Activated CD4-positive, alpha-beta T cell treated with anti-CD3 and anti-CD28 coated beads, Interleukin-2, amount 10 ng/mL, durations not matched to agents 24 days and 14 days (primary cell): ENCODE results near the gene BATF3. TPM values are rescaled to one million over a fixed set of nuclear protein-coding genes. Genes with fewer than 3 reads are reported as not detected.
"Not testable (repeated sequence)": the region's sequence is repeated elsewhere in the genome, so short reads cannot be mapped to it uniquely, and the experiment has no call there.

Experiments used
- DNase-seq: peaks from one replicate; pipeline ENCODE4 v3.0.0; 2022
- H3K27ac Mint-ChIP-seq: one replicate; pipeline ENCODE4 v1.8.0; 2022; ENCODE audit warnings: mild to moderate bottlenecking, mixed read lengths
- H3K27me3 Mint-ChIP-seq: one replicate; pipeline ENCODE4 v1.8.0; 2022; ENCODE audit warnings: mixed read lengths
- H3K36me3 Mint-ChIP-seq: one replicate; pipeline ENCODE4 v1.8.0; 2022; ENCODE audit warnings: low read depth, mild to moderate bottlenecking, mixed read lengths
- H3K4me1 Mint-ChIP-seq: one replicate; pipeline ENCODE4 v1.8.0; 2021; ENCODE audit warnings: mixed read lengths
- H3K4me3 Mint-ChIP-seq: one replicate; pipeline ENCODE4 v1.8.0; 2022; ENCODE audit warnings: mild to moderate bottlenecking, moderate library complexity, mixed read lengths
- H3K9me3 Mint-ChIP-seq: one replicate; pipeline ENCODE4 v1.8.0; 2021; ENCODE audit warnings: mixed read lengths
- intact Hi-C: fragments of 100-400 bp; cut with micrococcal nuclease; formaldehyde crosslinking; loops from one replicate; pipeline ENCODE4 v1.15.1; 2023
- total RNA-seq: library from RNA; stranded (reverse); gene quantifications from 2 replicates; pipeline ENCODE4 v1.2.3, GENCODE V29; 2022

The BATF3 gene
- 100.0 and 100 TPM in 2 replicates for total RNA-seq

- intact Hi-C loops = loop anchor here (1.0 to 5.0 kb wide), 7 partner anchors 21 to 223 kb away; partner anchors contain the start of gene ATF3
- Mint-ChIP-seq H3K27ac (peak within 1 kb of the TSS; percentile 87), H3K27me3 (peaks cover 15% of the 10 kb centered on the region), H3K4me1 (peaks cover 53% of the 10 kb centered on the region), H3K4me3 (peak within 1 kb of the TSS; percentile 86), H3K36me3 (peaks cover 26% of the 10 kb centered on the region), H3K9me3 (no peaks in the 10 kb centered on the region)
- peak; percentile 85 for DNase-seq
Measured at GRCh38 chr1:212699625-212700222, at the start of gene BATF3. Gene BATF3 (minus strand): TSS chr1:212699840. CDS start chr1:212699762, 78 bp downstream.

- no peak overlapping the region for H3K4me3 Mint-ChIP-seq
- peaks cover 27% of the 10 kb centered on the region for H3K4me1 Mint-ChIP-seq
- H3K27ac Mint-ChIP-seq = no peak overlapping the region
Measured at GRCh38 chr1:212746546-212746945, 46.9 kb upstream of the BATF3 start.

GRCh38 chr1:212745303-212745702 lies 45.7 kb upstream of the BATF3 start:
- Mint-ChIP-seq H3K27me3 (no peaks in the 10 kb centered on the region), H3K4me1 (peaks cover 25% of the 10 kb centered on the region), H3K36me3 (peaks cover 36% of the 10 kb centered on the region), H3K9me3 (peaks cover 9% of the 10 kb centered on the region), H3K27ac (no peak overlapping the region), H3K4me3 (no peak overlapping the region)
- DNase-seq = no peak
- intact Hi-C loops = no loop called here

More at GRCh38 chr1:212746546-212746945, 46.9 kb upstream of the BATF3 start:
- Mint-ChIP-seq H3K9me3 (peaks cover 3% of the 10 kb centered on the region), H3K36me3 (peaks cover 30% of the 10 kb centered on the region), H3K27me3 (no peaks in the 10 kb centered on the region)
- intact Hi-C loops = no loop called here
- no peak for DNase-seq

- peaks cover 37% of the 10 kb centered on the region for H3K36me3 Mint-ChIP-seq
- no peaks in the 10 kb centered on the region for H3K27me3 Mint-ChIP-seq
- H3K27ac Mint-ChIP-seq = no peak overlapping the region
- no peak for DNase-seq
- intact Hi-C loops = no loop called here
- H3K4me3 Mint-ChIP-seq = peak overlapping the region; percentile 11
- peaks cover 9% of the 10 kb centered on the region for H3K9me3 Mint-ChIP-seq
- peaks cover 26% of the 10 kb centered on the region for H3K4me1 Mint-ChIP-seq
Measured at GRCh38 chr1:212743901-212744475, 44.3 kb upstream of the BATF3 start.

GRCh38 chr1:212738330-212738729 lies 38.7 kb upstream of the BATF3 start:
- Mint-ChIP-seq H3K36me3 (peaks cover 35% of the 10 kb centered on the region), H3K27ac (peak overlapping the region; percentile 73), H3K4me1 (peaks cover 20% of the 10 kb centered on the region), H3K4me3 (peak overlapping the region; percentile 13), H3K27me3 (no peaks in the 10 kb centered on the region), H3K9me3 (peaks cover 9% of the 10 kb centered on the region)
- no peak for DNase-seq
- intact Hi-C loops = loop anchor here (2.0 kb wide), 2 partner anchors 14 to 16 kb away; no protein-coding TSS in a partner anchor

- Mint-ChIP-seq H3K27me3 (no peaks in the 10 kb centered on the region), H3K36me3 (peaks cover 37% of the 10 kb centered on the region), H3K27ac (no peak overlapping the region), H3K9me3 (peaks cover 9% of the 10 kb centered on the region), H3K4me1 (peaks cover 20% of the 10 kb centered on the region), H3K4me3 (no peak overlapping the region)
- DNase-seq = no peak
- intact Hi-C loops = no loop called here
Measured at GRCh38 chr1:212737559-212737958, 37.9 kb upstream of the BATF3 start.

- intact Hi-C loops = no loop called here
- DNase-seq = no peak
- Mint-ChIP-seq H3K27ac (no peak overlapping the region), H3K9me3 (no peaks in the 10 kb centered on the region), H3K4me3 (no peak overlapping the region), H3K4me1 (peaks cover 24% of the 10 kb centered on the region), H3K36me3 (peaks cover 19% of the 10 kb centered on the region), H3K27me3 (no peaks in the 10 kb centered on the region)
Measured at GRCh38 chr1:212733109-212733508, 33.5 kb upstream of the BATF3 start.

GRCh38 chr1:212731630-212732029 lies 32.0 kb upstream of the BATF3 start:
- DNase-seq = no peak
- intact Hi-C loops = no loop called here
- H3K4me3 Mint-ChIP-seq = no peak overlapping the region
- peaks cover 19% of the 10 kb centered on the region for H3K36me3 Mint-ChIP-seq
- H3K4me1 Mint-ChIP-seq = peaks cover 25% of the 10 kb centered on the region
- H3K9me3 Mint-ChIP-seq = no peaks in the 10 kb centered on the region
- H3K27ac Mint-ChIP-seq = no peak overlapping the region
- H3K27me3 Mint-ChIP-seq = no peaks in the 10 kb centered on the region

GRCh38 chr1:212728606-212729005 lies 29.0 kb upstream of the BATF3 start:
- Mint-ChIP-seq H3K4me1 (peaks cover 32% of the 10 kb centered on the region), H3K9me3 (peaks cover 12% of the 10 kb centered on the region), H3K36me3 (peaks cover 25% of the 10 kb centered on the region), H3K27ac (peak overlapping the region; percentile 71), H3K4me3 (no peak overlapping the region), H3K27me3 (no peaks in the 10 kb centered on the region)
- intact Hi-C loops = no loop called here
- peak; percentile 53 for DNase-seq

GRCh38 chr1:212727386-212728181 lies 27.9 kb upstream of the BATF3 start:
- peaks cover 12% of the 10 kb centered on the region for H3K9me3 Mint-ChIP-seq
- no peak overlapping the region for H3K4me3 Mint-ChIP-seq
- H3K4me1 Mint-ChIP-seq = peaks cover 37% of the 10 kb centered on the region
- H3K27ac Mint-ChIP-seq = peak overlapping the region; percentile 21
- peaks cover 26% of the 10 kb centered on the region for H3K36me3 Mint-ChIP-seq
- H3K27me3 Mint-ChIP-seq = no peaks in the 10 kb centered on the region
- DNase-seq = no peak
- intact Hi-C loops = no loop called here

GRCh38 chr1:212724679-212725078 lies 25.0 kb upstream of the BATF3 start:
- H3K27me3 Mint-ChIP-seq, intact Hi-C loops, H3K4me3 Mint-ChIP-seq, H3K27ac Mint-ChIP-seq: not testable (repeated sequence)
- H3K36me3 Mint-ChIP-seq = peaks cover 26% of the 10 kb centered on the region
- H3K9me3 Mint-ChIP-seq = peaks cover 12% of the 10 kb centered on the region
- peak; percentile 37 for DNase-seq
- peaks cover 51% of the 10 kb centered on the region for H3K4me1 Mint-ChIP-seq

- peaks cover 17% of the 10 kb centered on the region for H3K9me3 Mint-ChIP-seq
- H3K27ac Mint-ChIP-seq = peak overlapping the region; percentile 78
- intact Hi-C loops = loop anchor here (2.0 kb wide), 1 partner anchor 16 kb away; no protein-coding TSS in a partner anchor
- H3K27me3 Mint-ChIP-seq = peaks cover 9% of the 10 kb centered on the region
- H3K4me1 Mint-ChIP-seq = peaks cover 38% of the 10 kb centered on the region
- H3K36me3 Mint-ChIP-seq = peaks cover 25% of the 10 kb centered on the region
- no peak for DNase-seq
- peak overlapping the region; percentile 69 for H3K4me3 Mint-ChIP-seq
Measured at GRCh38 chr1:212722270-212722957, 22.8 kb upstream of the BATF3 start.

- Mint-ChIP-seq H3K27me3 (peaks cover 14% of the 10 kb centered on the region), H3K27ac (peak overlapping the region; percentile 78), H3K4me1 (peaks cover 34% of the 10 kb centered on the region), H3K36me3 (peaks cover 23% of the 10 kb centered on the region), H3K4me3 (peak overlapping the region; percentile 69), H3K9me3 (peaks cover 17% of the 10 kb centered on the region)
- intact Hi-C loops = loop anchor here (1.0 to 2.0 kb wide), 6 partner anchors 9 to 48 kb away; no protein-coding TSS in a partner anchor
- peak; percentile 83 for DNase-seq
Measured at GRCh38 chr1:212721388-212722247, 22.0 kb upstream of the BATF3 start.
